NB4 (cell line): ENCODE results near the gene MYCL.

Source experiments
- DNase-seq: peaks from one replicate; pipeline ENCODE4 v3.0.0; 2010; ENCODE audit warnings: low read depth
- H3K4me3 ChIP-seq: one replicate; pipeline ENCODE4 v1.5.1; 2011; ENCODE audit warnings: mild to moderate bottlenecking, low read depth, low read length, moderate library complexity
- CTCF ChIP-seq: IDR thresholded peaks from one replicate; pipeline ENCODE4 v1.5.1; 2012; ENCODE audit warnings: low read depth, low read length
- MAX ChIP-seq: IDR thresholded peaks from 2 replicates; pipeline ENCODE4 v1.6.1; 2011; ENCODE audit warnings: low read depth, low read length
- MYC ChIP-seq: IDR thresholded peaks from 2 replicates; pipeline ENCODE4 v1.6.1; 2011; ENCODE audit warnings: low read depth, low read length
- POLR2A ChIP-seq: IDR thresholded peaks from 2 replicates; pipeline ENCODE4 v1.6.1; 2011; ENCODE audit warnings: mild to moderate bottlenecking; ENCODE audit not compliant: insufficient read length; ENCODE audit errors: extremely low read depth

MYCL gene

GRCh38 chr1:39943471-39944290 is 42.0 kb upstream of the MYCL start:
- no peak for DNase-seq
- no peak overlapping the region for H3K4me3 ChIP-seq
- TF ChIP-seq CTCF = no peak
- TF ChIP-seq MYC = no peak
- TF ChIP-seq MAX = no peak
- TF ChIP-seq POLR2A = no peak

DNA sequence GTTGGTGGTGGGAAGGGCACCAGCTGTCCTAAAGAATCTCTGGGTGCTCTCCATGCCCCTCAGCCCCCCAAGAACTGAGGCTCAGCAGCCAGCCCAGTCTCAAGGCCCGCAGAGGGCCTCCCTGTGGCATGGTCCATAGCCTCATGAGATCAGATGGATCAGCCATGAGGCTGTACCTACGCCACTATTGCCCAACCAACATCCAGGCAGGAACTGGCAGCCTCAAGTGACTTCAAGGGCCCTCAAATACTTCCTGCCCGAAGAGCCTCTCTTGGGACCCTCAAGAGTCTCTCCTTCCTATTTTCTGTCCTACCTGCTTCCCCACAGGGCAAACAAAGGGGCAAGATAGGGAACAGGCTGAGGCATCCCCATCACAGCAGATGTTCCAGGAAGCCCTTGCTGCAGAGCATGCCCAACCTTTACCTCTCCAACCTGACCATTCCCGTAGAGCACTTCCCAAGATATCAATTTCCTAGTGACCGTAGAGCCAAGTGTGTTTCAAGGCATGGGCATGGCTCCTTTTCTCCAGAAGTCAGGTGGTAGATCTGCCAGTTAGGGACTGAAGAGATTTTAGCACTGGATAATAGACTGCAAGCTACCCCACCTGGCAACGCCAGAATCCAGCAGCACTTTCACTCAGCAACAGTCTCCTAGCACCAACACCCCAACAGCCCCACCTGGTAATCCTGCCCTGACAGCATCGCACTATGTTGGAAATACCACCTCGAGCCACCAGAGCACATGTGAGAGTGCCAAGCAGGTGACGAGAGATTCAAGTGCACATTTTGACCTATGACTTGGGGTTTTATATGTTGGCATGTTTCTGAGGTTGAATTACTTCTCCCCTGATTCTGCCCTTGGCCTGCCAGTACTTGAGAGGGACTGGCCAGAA is 39.5 kb upstream of the MYCL start:
- no peak for TF ChIP-seq CTCF
- TF ChIP-seq MAX = 0 out of 2 replicates have a peak, but pooled peaks have one; percentile 14
- peak; percentile 78 for DNase-seq
- no peak overlapping the region for H3K4me3 ChIP-seq

DNA sequence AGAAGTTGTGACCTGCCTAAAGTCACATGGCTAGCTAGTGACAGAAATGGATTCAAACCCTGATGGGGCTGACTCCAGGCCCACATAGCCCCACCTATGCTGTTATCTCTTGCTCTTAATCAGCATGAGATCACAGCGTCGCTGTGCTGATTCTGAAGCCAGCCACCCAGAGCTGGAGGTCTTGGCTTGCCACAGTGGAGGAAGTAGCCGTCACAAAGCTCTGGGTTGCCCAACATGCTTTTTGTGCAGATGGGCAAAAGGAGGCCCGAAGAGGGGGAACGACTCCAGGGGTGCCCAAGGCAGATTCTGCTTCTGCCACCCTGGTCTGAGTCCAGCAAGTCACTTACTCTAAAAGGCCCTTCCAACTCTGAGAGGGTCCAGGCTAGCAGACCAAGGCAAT is 38.5 kb upstream of the MYCL start:
- TF ChIP-seq POLR2A = peak; percentile 49
- TF ChIP-seq MYC = peak; percentile 73
- peak; percentile 71 for TF ChIP-seq MAX
- TF ChIP-seq CTCF = no peak
- H3K4me3 ChIP-seq = peak overlapping the region; percentile 14
- DNase-seq = peak; percentile 94

- H3K4me3 ChIP-seq = no peak overlapping the region
- no peak for TF ChIP-seq MAX
- TF ChIP-seq CTCF = no peak
- no peak for TF ChIP-seq POLR2A
- no peak for TF ChIP-seq MYC
- no peak for DNase-seq
These were observed 37.1 kb upstream of the MYCL start for GRCh38 chr1:39938856-39939255.

GRCh38 chr1:39936724-39937491 is 35.2 kb upstream of the MYCL start:
- TF ChIP-seq POLR2A = no peak
- no peak for TF ChIP-seq MAX
- DNase-seq = peak; percentile 88
- no peak overlapping the region for H3K4me3 ChIP-seq
